HEK293 (cell line): Measurements from ENCODE around the gene LIN37.

Source experiments
- CTCF ChIA-PET: fragments of 350-600 bp; formaldehyde crosslinking; extraction: SDS; loops from one replicate; lab custom pipeline; 2021; ENCODE audit warnings: antibody characterized with exemption; lab: Yijun Ruan, JAX
- POLR2A ChIA-PET: fragments of 300-600 bp; formaldehyde crosslinking; extraction: SDS; loops from one replicate; lab custom pipeline; 2020; ENCODE audit warnings: antibody characterized with exemption, inconsistent platforms; lab: Yijun Ruan, JAX
- H3K27ac ChIP-seq: fragments of 200-500 bp; sonication (Bioruptor generic); 2 replicates; pipeline ENCODE4 v1.5.1; 2014; ENCODE audit warnings: low read depth, low read length, control low read depth, inconsistent platforms; ENCODE audit errors: extremely low read depth
- H3K36me3 ChIP-seq, 2 experiments: fragments of 200-500 bp in 1 of 2; sonication (Bioruptor generic) in 1 of 2; 1 replicate in 1 of 2; 2 replicates in 1 of 2; pipeline ENCODE4 v1.5.1; 2014 to 2017; ENCODE audit warnings: inconsistent platforms in 2 of 2, low read length in 2 of 2; ENCODE audit not compliant: control insufficient read depth in 2 of 2, insufficient read depth in 1 of 2
- H3K4me1 ChIP-seq: fragments of 200-500 bp; sonication (Bioruptor generic); 2 replicates; pipeline ENCODE4 v1.5.1; 2014; ENCODE audit warnings: mild to moderate bottlenecking, low read length, inconsistent platforms; ENCODE audit not compliant: control insufficient read depth, insufficient read depth
- H3K4me3 ChIP-seq: 2 replicates; pipeline ENCODE4 v1.5.1; 2011; ENCODE audit warnings: low read depth, mild to moderate bottlenecking, control low read depth, low read length, moderate library complexity
- H3K9me3 ChIP-seq: fragments of 200-500 bp; sonication (Bioruptor generic); 2 replicates; pipeline ENCODE4 v1.5.1; 2014; ENCODE audit warnings: low read depth, low read length, inconsistent platforms; ENCODE audit not compliant: control insufficient read depth, insufficient read depth
- GFI1B ChIP-seq: fragments of 450-650 bp; formaldehyde crosslinking; IDR thresholded peaks from 2 replicates; pipeline ENCODE4 v1.5.1; 2016; ENCODE audit warnings: missing biosample characterization, missing genetic modification characterization
- GLIS1 ChIP-seq: fragments of 450-650 bp; formaldehyde crosslinking; IDR thresholded peaks from 2 replicates; pipeline ENCODE4 v1.5.1; 2016; ENCODE audit warnings: missing biosample characterization, missing genetic modification characterization
- SALL2 ChIP-seq: fragments of 450-650 bp; formaldehyde crosslinking; IDR thresholded peaks from 2 replicates; pipeline ENCODE4 v1.5.0; 2017; ENCODE audit warnings: missing biosample characterization, mild to moderate bottlenecking, missing genetic modification characterization, borderline replicate concordance
- SCRT2 ChIP-seq: fragments of 450-650 bp; formaldehyde crosslinking; IDR thresholded peaks from 2 replicates; pipeline ENCODE4 v1.5.1; 2016; ENCODE audit warnings: missing biosample characterization, missing genetic modification characterization
- WT1 ChIP-seq: fragments of 450-650 bp; formaldehyde crosslinking; IDR thresholded peaks from 2 replicates; pipeline ENCODE4 v1.5.1; 2016; ENCODE audit warnings: missing biosample characterization, missing genetic modification characterization
- ZFP69B ChIP-seq: fragments of 450-650 bp; formaldehyde crosslinking; IDR thresholded peaks from 2 replicates; pipeline ENCODE4 v1.5.1; 2016; ENCODE audit warnings: missing biosample characterization, missing genetic modification characterization
- ZNF10 ChIP-seq: fragments of 450-650 bp; formaldehyde crosslinking; IDR thresholded peaks from 2 replicates; pipeline ENCODE4 v1.5.1; 2017; ENCODE audit warnings: missing biosample characterization, missing genetic modification characterization
- ZNF248 ChIP-seq: fragments of 450-650 bp; formaldehyde crosslinking; IDR thresholded peaks from 2 replicates; pipeline ENCODE4 v1.5.1; 2017; ENCODE audit warnings: missing biosample characterization, missing genetic modification characterization
- ZNF302 ChIP-seq: fragments of 450-650 bp; formaldehyde crosslinking; IDR thresholded peaks from 2 replicates; pipeline ENCODE4 v1.5.1; 2016; ENCODE audit warnings: missing biosample characterization, missing genetic modification characterization, low read depth
- ZNF394 ChIP-seq: fragments of 450-650 bp; formaldehyde crosslinking; IDR thresholded peaks from 2 replicates; pipeline ENCODE4 v1.5.1; 2016; ENCODE audit warnings: missing biosample characterization, missing genetic modification characterization, mild to moderate bottlenecking, moderate library complexity, borderline replicate concordance
- ZNF423 ChIP-seq: fragments of 450-650 bp; formaldehyde crosslinking; IDR thresholded peaks from 2 replicates; pipeline ENCODE4 v1.5.1; 2016; ENCODE audit warnings: missing biosample characterization, missing genetic modification characterization
- ZNF48 ChIP-seq: fragments of 450-650 bp; formaldehyde crosslinking; IDR thresholded peaks from 2 replicates; pipeline ENCODE4 v1.5.1; 2016; ENCODE audit warnings: missing biosample characterization, missing genetic modification characterization
- ZNF514 ChIP-seq: fragments of 450-650 bp; formaldehyde crosslinking; IDR thresholded peaks from 2 replicates; pipeline ENCODE4 v1.5.1; 2016; ENCODE audit warnings: missing biosample characterization, missing genetic modification characterization
- ZNF529 ChIP-seq: fragments of 450-650 bp; formaldehyde crosslinking; IDR thresholded peaks from 2 replicates; pipeline ENCODE4 v1.5.1; 2017; ENCODE audit warnings: missing genetic modification characterization, missing biosample characterization; ENCODE audit not compliant: insufficient replicate concordance
- ZNF560 ChIP-seq: fragments of 450-650 bp; formaldehyde crosslinking; IDR thresholded peaks from 2 replicates; pipeline ENCODE4 v1.5.1; 2017; ENCODE audit warnings: missing biosample characterization, missing genetic modification characterization, borderline replicate concordance
- ZNF600 ChIP-seq: fragments of 450-650 bp; formaldehyde crosslinking; IDR thresholded peaks from 2 replicates; pipeline ENCODE4 v1.5.1; 2016; ENCODE audit warnings: missing biosample characterization, missing genetic modification characterization
- ZNF623 ChIP-seq: fragments of 450-650 bp; formaldehyde crosslinking; IDR thresholded peaks from 2 replicates; pipeline ENCODE4 v1.5.1; 2016; ENCODE audit warnings: missing biosample characterization, missing genetic modification characterization
- ZNF660 ChIP-seq: fragments of 450-650 bp; IDR thresholded peaks from 2 replicates; pipeline ENCODE4 v1.5.1; 2018; ENCODE audit warnings: missing biosample characterization, mild to moderate bottlenecking, missing genetic modification characterization
- ZNF747 ChIP-seq: fragments of 450-650 bp; formaldehyde crosslinking; IDR thresholded peaks from 2 replicates; pipeline ENCODE4 v1.5.1; 2016; ENCODE audit warnings: missing biosample characterization, missing genetic modification characterization
- TF ChIP-seq, protein P1 (sequence below): fragments of 450-650 bp; formaldehyde crosslinking; IDR thresholded peaks from 2 replicates; pipeline ENCODE4 v1.5.1; 2017; ENCODE audit warnings: missing biosample characterization, missing genetic modification characterization
- TF ChIP-seq, protein P2 (sequence below): fragments of 450-650 bp; formaldehyde crosslinking; IDR thresholded peaks from 2 replicates; pipeline ENCODE4 v1.5.1; 2017; ENCODE audit warnings: missing biosample characterization, mild to moderate bottlenecking, missing genetic modification characterization, moderate library complexity
- TF ChIP-seq, protein P3 (sequence below): fragments of 450-650 bp; formaldehyde crosslinking; IDR thresholded peaks from 2 replicates; pipeline ENCODE4 v1.5.1; 2017; ENCODE audit warnings: missing biosample characterization, missing genetic modification characterization
- TF ChIP-seq, protein P4 (sequence below): fragments of 450-650 bp; formaldehyde crosslinking; IDR thresholded peaks from 2 replicates; pipeline ENCODE4 v1.5.1; 2016; ENCODE audit warnings: missing biosample characterization, missing genetic modification characterization
- TF ChIP-seq, protein P5 (sequence below): fragments of 450-650 bp; formaldehyde crosslinking; IDR thresholded peaks from 2 replicates; pipeline ENCODE4 v1.5.1; 2016; ENCODE audit warnings: missing biosample characterization, missing genetic modification characterization

Gene LIN37

DNA sequence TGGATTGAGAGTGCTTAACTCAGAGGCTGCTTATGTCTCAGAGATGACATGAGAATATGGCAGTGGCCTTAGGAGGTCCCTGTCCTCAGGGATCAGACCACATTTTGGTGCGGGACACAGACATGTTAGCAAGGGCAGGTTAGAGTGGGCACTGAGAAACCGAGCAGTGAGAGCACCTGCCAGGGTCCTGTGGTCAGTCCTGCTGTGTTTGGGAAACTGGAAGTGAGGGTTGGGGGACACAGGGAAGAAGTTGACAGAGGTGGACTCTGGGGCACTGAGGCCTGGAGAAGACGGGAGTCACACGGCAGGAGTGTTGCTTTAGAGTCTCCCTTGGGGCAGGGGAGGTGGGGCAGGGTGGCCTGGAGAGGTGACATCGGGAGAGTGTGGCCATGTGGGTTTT lies 13.5 kb upstream of the LIN37 start:
- Histone ChIP-seq H3K27ac (0 out of 2 replicates have a peak overlapping the region, but pooled peaks have one; percentile 5), H3K4me3 (no peak overlapping the region), H3K9me3 (no peaks in the 10 kb centered on the region)
- POLR2A ChIA-PET, result interaction anchor here (3.2 to 7.7 kb wide), 3 partner anchors 9 to 13 kb away, joined by 12 to 204 read pairs (median 28); partner anchors contain the start of genes LIN37, PSENEN and U2AF1L4
- CTCF ChIA-PET, result interaction anchor here (0.6 kb wide), 1 partner anchor 38 kb away, joined by 3 read pairs; no protein-coding TSS in a partner anchor
- TF ChIP-seq, protein P1, sequence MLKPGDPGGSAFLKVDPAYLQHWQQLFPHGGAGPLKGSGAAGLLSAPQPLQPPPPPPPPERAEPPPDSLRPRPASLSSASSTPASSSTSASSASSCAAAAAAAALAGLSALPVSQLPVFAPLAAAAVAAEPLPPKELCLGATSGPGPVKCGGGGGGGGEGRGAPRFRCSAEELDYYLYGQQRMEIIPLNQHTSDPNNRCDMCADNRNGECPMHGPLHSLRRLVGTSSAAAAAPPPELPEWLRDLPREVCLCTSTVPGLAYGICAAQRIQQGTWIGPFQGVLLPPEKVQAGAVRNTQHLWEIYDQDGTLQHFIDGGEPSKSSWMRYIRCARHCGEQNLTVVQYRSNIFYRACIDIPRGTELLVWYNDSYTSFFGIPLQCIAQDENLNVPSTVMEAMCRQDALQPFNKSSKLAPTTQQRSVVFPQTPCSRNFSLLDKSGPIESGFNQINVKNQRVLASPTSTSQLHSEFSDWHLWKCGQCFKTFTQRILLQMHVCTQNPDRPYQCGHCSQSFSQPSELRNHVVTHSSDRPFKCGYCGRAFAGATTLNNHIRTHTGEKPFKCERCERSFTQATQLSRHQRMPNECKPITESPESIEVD, result no peak
- TF ChIP-seq ZNF514 (tag by site-specific recombination), result no peak
- peak; percentile 82 for TF ChIP-seq ZNF623 (tag by site-specific recombination)
- TF ChIP-seq, all 188 proteins: peak for 1
- Histone ChIP-seq H3K4me1 (peaks cover 1% of the 10 kb centered on the region), H3K36me3 (peaks cover 89 to 93% of the 10 kb centered on the region in 2 experiments)

DNA sequence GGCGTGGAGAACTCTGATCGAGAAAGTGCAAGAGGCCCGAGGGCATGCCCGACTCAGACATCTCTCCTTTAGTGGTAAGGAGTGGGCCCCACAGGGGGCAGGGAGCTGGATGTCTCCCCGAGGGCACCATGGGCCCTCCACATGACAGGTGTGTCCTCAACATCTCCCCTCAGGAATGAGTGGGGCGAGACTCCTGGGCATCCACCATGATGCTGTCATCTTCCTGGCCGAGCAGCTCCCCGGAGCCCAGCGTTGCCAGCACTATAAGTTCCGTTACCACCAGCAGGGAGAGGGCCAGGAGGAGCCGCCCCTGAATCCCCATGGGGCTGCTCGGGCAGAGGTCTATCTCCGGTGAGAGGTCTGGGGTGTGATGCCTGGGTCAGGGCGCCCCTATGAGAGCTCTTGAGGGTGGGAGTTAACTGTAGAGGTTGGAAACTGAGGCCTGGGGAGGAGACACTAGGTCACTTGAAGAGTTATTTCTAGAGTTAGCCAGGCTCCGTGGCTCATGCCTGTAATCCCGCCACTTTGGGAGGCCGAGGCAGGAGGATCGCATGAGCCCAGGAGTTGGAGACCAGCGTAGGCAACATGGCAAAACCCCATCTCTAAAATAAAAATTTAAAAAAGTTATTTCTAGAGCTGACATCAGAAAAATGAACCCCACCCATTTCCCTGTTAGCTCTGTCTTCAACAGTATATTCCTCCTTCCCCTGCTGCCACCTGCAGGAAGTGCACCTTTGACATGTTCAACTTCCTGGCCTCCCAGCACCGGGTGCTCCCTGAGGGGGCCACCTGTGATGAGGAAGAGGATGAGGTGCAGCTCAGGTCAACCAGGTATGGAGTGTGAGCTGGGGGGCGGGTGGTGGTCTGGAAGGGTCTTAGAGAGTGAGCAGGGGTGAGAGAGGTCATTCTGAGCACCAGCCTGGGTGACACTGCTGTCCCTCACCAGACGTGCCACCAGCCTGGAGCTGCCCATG lies 11.2 kb upstream of the LIN37 start:
- H3K36me3 ChIP-seq, result peaks cover 71 to 74% of the 10 kb centered on the region in 2 experiments
- POLR2A ChIA-PET, result interaction anchor here (0.7 to 7.7 kb wide), 10 partner anchors 8 to 260 kb away, joined by 3 to 204 read pairs (median 3); partner anchors contain the start of genes LIN37, PSENEN and U2AF1L4
- TF ChIP-seq ZFP69B (peak; percentile 82; the same call in 1 of the 2 replicates), ZNF560 (tag by site-specific recombination) (no peak), ZNF248 (no peak), SCRT2 (tag by site-specific recombination) (peak; percentile 48; the same call in 1 of the 2 replicates), ZNF529 (tag by site-specific recombination) (no peak), ZNF423 (tag by site-specific recombination) (no peak), ZNF600 (tag by site-specific recombination) (peak; percentile 23; the same call in 1 of the 2 replicates), ZNF48 (tag by site-specific recombination) (no peak), ZNF394 (tag by site-specific recombination) (no peak), ZNF302 (no peak), GFI1B (tag by site-specific recombination) (no peak), ZNF10 (peak; percentile 72), ZNF660 (tag by site-specific recombination) (no peak), ZNF747 (tag by site-specific recombination) (no peak), WT1 (no peak), GLIS1 (tag by site-specific recombination) (no peak), SALL2 (no peak)
- TF ChIP-seq, protein P2, sequence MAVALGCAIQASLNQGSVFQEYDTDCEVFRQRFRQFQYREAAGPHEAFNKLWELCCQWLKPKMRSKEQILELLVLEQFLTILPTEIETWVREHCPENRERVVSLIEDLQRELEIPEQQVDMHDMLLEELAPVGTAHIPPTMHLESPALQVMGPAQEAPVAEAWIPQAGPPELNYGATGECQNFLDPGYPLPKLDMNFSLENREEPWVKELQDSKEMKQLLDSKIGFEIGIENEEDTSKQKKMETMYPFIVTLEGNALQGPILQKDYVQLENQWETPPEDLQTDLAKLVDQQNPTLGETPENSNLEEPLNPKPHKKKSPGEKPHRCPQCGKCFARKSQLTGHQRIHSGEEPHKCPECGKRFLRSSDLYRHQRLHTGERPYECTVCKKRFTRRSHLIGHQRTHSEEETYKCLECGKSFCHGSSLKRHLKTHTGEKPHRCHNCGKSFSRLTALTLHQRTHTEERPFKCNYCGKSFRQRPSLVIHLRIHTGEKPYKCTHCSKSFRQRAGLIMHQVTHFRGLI (tag by site-specific recombination), result no peak
- TF ChIP-seq, protein P3, sequence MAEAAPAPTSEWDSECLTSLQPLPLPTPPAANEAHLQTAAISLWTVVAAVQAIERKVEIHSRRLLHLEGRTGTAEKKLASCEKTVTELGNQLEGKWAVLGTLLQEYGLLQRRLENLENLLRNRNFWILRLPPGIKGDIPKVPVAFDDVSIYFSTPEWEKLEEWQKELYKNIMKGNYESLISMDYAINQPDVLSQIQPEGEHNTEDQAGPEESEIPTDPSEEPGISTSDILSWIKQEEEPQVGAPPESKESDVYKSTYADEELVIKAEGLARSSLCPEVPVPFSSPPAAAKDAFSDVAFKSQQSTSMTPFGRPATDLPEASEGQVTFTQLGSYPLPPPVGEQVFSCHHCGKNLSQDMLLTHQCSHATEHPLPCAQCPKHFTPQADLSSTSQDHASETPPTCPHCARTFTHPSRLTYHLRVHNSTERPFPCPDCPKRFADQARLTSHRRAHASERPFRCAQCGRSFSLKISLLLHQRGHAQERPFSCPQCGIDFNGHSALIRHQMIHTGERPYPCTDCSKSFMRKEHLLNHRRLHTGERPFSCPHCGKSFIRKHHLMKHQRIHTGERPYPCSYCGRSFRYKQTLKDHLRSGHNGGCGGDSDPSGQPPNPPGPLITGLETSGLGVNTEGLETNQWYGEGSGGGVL, result no peak
- TF ChIP-seq, protein P4, sequence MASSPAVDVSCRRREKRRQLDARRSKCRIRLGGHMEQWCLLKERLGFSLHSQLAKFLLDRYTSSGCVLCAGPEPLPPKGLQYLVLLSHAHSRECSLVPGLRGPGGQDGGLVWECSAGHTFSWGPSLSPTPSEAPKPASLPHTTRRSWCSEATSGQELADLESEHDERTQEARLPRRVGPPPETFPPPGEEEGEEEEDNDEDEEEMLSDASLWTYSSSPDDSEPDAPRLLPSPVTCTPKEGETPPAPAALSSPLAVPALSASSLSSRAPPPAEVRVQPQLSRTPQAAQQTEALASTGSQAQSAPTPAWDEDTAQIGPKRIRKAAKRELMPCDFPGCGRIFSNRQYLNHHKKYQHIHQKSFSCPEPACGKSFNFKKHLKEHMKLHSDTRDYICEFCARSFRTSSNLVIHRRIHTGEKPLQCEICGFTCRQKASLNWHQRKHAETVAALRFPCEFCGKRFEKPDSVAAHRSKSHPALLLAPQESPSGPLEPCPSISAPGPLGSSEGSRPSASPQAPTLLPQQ (tag by site-specific recombination), result peak; percentile 84
- TF ChIP-seq, protein P5, sequence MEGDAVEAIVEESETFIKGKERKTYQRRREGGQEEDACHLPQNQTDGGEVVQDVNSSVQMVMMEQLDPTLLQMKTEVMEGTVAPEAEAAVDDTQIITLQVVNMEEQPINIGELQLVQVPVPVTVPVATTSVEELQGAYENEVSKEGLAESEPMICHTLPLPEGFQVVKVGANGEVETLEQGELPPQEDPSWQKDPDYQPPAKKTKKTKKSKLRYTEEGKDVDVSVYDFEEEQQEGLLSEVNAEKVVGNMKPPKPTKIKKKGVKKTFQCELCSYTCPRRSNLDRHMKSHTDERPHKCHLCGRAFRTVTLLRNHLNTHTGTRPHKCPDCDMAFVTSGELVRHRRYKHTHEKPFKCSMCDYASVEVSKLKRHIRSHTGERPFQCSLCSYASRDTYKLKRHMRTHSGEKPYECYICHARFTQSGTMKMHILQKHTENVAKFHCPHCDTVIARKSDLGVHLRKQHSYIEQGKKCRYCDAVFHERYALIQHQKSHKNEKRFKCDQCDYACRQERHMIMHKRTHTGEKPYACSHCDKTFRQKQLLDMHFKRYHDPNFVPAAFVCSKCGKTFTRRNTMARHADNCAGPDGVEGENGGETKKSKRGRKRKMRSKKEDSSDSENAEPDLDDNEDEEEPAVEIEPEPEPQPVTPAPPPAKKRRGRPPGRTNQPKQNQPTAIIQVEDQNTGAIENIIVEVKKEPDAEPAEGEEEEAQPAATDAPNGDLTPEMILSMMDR, result peak; percentile 30; the same call in 1 of the 2 replicates

More for the DNA sequence above, 11.2 kb upstream of the LIN37 start:
- peaks cover 12% of the 10 kb centered on the region for H3K4me1 ChIP-seq
- H3K9me3 ChIP-seq, result no peaks in the 10 kb centered on the region
- no peak overlapping the region for H3K4me3 ChIP-seq
- CTCF ChIA-PET, result interaction anchor here (0.6 to 2.0 kb wide), 14 partner anchors 8 to 1311 kb away, joined by 3 to 7 read pairs (median 4); partner anchors contain the start of genes PSENEN and U2AF1L4
- 0 out of 2 replicates have a peak overlapping the region, but pooled peaks have one; percentile 1 for H3K27ac ChIP-seq
